HepG2 (cell line): ENCODE measurements around the gene CORT. TPM values are rescaled to one million over a fixed set of nuclear protein-coding genes. Genes with fewer than 3 reads are reported as not detected.

Source experiments
- AHR ChIP-seq: IDR thresholded peaks from 2 replicates; pipeline ENCODE4 v1.6.1; 2018; ENCODE audit warnings: missing genetic modification reagents, missing compliant biosample characterization
- ARNTL ChIP-seq: sonication (generic); formaldehyde crosslinking; IDR thresholded peaks from 2 replicates; pipeline ENCODE4 v1.4.0; 2020; ENCODE audit warnings: mild to moderate bottlenecking, missing genetic modification reagents
- ATF5 ChIP-seq: sonication (generic); formaldehyde crosslinking; IDR thresholded peaks from 2 replicates; pipeline ENCODE4 v1.4.0; 2020; ENCODE audit warnings: mild to moderate bottlenecking, low read depth, missing genetic modification reagents
- CBX1 ChIP-seq: IDR thresholded peaks from one replicate; pipeline ENCODE4 v1.6.1; 2016; ENCODE audit warnings: antibody characterized with exemption, low read depth
- GFI1 ChIP-seq: sonication (generic); formaldehyde crosslinking; IDR thresholded peaks from 2 replicates; pipeline ENCODE4 v1.5.0; 2020; ENCODE audit warnings: missing genetic modification reagents, mild to moderate bottlenecking, borderline replicate concordance
- GRHL1 ChIP-seq: sonication (generic); formaldehyde crosslinking; conservative IDR thresholded peaks from 2 replicates; pipeline ENCODE4 v1.8.0; 2022; ENCODE audit warnings: missing genetic modification reagents
- HOXA5 ChIP-seq: sonication (generic); formaldehyde crosslinking; IDR thresholded peaks from 2 replicates; pipeline ENCODE4 v1.4.0; 2020; ENCODE audit warnings: missing genetic modification reagents
- LRRFIP1 ChIP-seq: sonication (generic); formaldehyde crosslinking; conservative IDR thresholded peaks from 2 replicates; pipeline ENCODE4 v1.4.0; 2020; ENCODE audit warnings: missing genetic modification reagents
- NR2F2 ChIP-seq: IDR thresholded peaks from 2 replicates; pipeline ENCODE4 v1.6.1; 2012; ENCODE audit warnings: low read depth, inconsistent platforms, borderline replicate concordance
- SP2 ChIP-seq: sonication (generic); formaldehyde crosslinking; IDR thresholded peaks from 2 replicates; pipeline ENCODE4 v1.5.1; 2020; ENCODE audit warnings: mild to moderate bottlenecking, missing genetic modification reagents
- TBL1XR1 ChIP-seq: fragments of 150-350 bp; IDR thresholded peaks from 2 replicates; pipeline ENCODE4 v1.6.1; 2014; ENCODE audit warnings: borderline replicate concordance, low read length; ENCODE audit not compliant: partially characterized antibody
- ZFP37 ChIP-seq: sonication (generic); formaldehyde crosslinking; IDR thresholded peaks from 2 replicates; pipeline ENCODE4 v1.4.0; 2020; ENCODE audit warnings: missing genetic modification reagents, borderline replicate concordance
- ZNF136 ChIP-seq: sonication (generic); formaldehyde crosslinking; IDR thresholded peaks from 2 replicates; pipeline ENCODE4 v1.8.1; 2022; ENCODE audit warnings: low read depth, mild to moderate bottlenecking, moderate library complexity, missing genetic modification reagents
- ZNF142 ChIP-seq: sonication (generic); formaldehyde crosslinking; IDR thresholded peaks from 2 replicates; pipeline ENCODE4 v1.4.0; 2020; ENCODE audit warnings: missing genetic modification reagents
- ZNF709 ChIP-seq: sonication (generic); formaldehyde crosslinking; IDR thresholded peaks from 2 replicates; pipeline ENCODE4 v1.5.0; 2020; ENCODE audit warnings: mild to moderate bottlenecking, missing genetic modification reagents
- ZSCAN30 ChIP-seq: sonication (generic); formaldehyde crosslinking; IDR thresholded peaks from 2 replicates; pipeline ENCODE4 v1.5.0; 2020; ENCODE audit warnings: mild to moderate bottlenecking, missing genetic modification reagents
- polyA plus RNA-seq, 8 experiments: library from polyadenylated mRNA; depleted of rRNA in 3 of 8; stranded (reverse) in 7 of 8; unstranded in 1 of 8; fragments of >200 nt; fragmentation: Illumina TruSeq in 4 of 8; extraction: Trizol in 4 of 8; gene quantifications; 2 replicates each; pipeline versions ENCODE4 v1.2.1 to v1.2.3, GENCODE V29; 2011 to 2016; ENCODE audit warnings: low read depth in 4 of 8, missing spikeins in 1 of 8, mixed read lengths in 1 of 8; ENCODE audit not compliant: insufficient read depth in 1 of 8
- total RNA-seq, 5 experiments: library from RNA; depleted of rRNA; stranded (reverse); fragments of >200 nt; fragmentation: Illumina TruSeq; extraction: Trizol; gene quantifications; 2 replicates each; pipeline ENCODE4 v1.2.3, GENCODE V29; 2016; ENCODE audit warnings: low read depth in 1 of 5
- TF ChIP-seq, protein P1 (sequence below): sonication (generic); formaldehyde crosslinking; IDR thresholded peaks from 2 replicates; pipeline ENCODE4 v1.5.1; 2020; ENCODE audit warnings: missing genetic modification reagents, mild to moderate bottlenecking, borderline replicate concordance

The CORT gene
- total and polyA plus RNA-seq, 2 of the 13 experiments (the other 11 are each of a cell fraction or from before 2014, with no cell fraction given): 0.11 to 0.62 TPM

GRCh38 chr1:10472220-10473144 lies 22.7 kb downstream of the CORT start, which contains the start of gene DFFA (continued):
- TF ChIP-seq HOXA5 (CRISPR knock-in tag): no peak
- TF ChIP-seq SP2 (CRISPR knock-in tag): peak; percentile 57
- no peak for TF ChIP-seq ZSCAN30
- no peak for TF ChIP-seq ZFP37 (CRISPR knock-in tag)
- no peak for TF ChIP-seq NR2F2
- TF ChIP-seq GRHL1 (CRISPR knock-in tag): no peak
- TF ChIP-seq CBX1: peak; percentile 42
- peak; percentile 77; the same call in 1 of the 2 replicates for TF ChIP-seq AHR
- peak; percentile 41; the same call in 1 of the 2 replicates for TF ChIP-seq GFI1
- no peak for TF ChIP-seq ATF5 (CRISPR knock-in tag)
- TF ChIP-seq LRRFIP1 (CRISPR knock-in tag): no peak
- peak; percentile 72 for TF ChIP-seq TBL1XR1
- TF ChIP-seq ZNF136: no peak
- no peak; the same call in 1 of the 2 replicates for TF ChIP-seq ZNF709
- TF ChIP-seq ARNTL (CRISPR knock-in tag): peak; percentile 98
- TF ChIP-seq ZNF142 (CRISPR knock-in tag): peak; percentile 15; the same call in 1 of the 2 replicates
- TF ChIP-seq, protein P1, sequence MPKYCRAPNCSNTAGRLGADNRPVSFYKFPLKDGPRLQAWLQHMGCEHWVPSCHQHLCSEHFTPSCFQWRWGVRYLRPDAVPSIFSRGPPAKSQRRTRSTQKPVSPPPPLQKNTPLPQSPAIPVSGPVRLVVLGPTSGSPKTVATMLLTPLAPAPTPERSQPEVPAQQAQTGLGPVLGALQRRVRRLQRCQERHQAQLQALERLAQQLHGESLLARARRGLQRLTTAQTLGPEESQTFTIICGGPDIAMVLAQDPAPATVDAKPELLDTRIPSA (CRISPR knock-in tag): peak; percentile 88; the same call in 1 of the 2 replicates
